OCI-LY1 (cell line): ENCODE results near the gene ORAI3.

Experiments used
- EZH2 ChIP-seq: fragments of 200-600 bp; sonication (generic), shearing (Covaris generic); IDR thresholded peaks from 2 replicates; pipeline ENCODE4 v1.8.0; 2017; ENCODE audit warnings: borderline replicate concordance, mixed run types, mild to moderate bottlenecking, antibody characterized with exemption, low read length, moderate library complexity, mixed read lengths
- TF ChIP-seq, protein P1 (sequence below): fragments of 200-600 bp; sonication (generic), shearing (Covaris generic); IDR thresholded peaks from 2 replicates; pipeline ENCODE4 v1.5.1; 2017; ENCODE audit warnings: mild to moderate bottlenecking, antibody characterized with exemption, low read length, moderate library complexity, mixed read lengths

DNA sequence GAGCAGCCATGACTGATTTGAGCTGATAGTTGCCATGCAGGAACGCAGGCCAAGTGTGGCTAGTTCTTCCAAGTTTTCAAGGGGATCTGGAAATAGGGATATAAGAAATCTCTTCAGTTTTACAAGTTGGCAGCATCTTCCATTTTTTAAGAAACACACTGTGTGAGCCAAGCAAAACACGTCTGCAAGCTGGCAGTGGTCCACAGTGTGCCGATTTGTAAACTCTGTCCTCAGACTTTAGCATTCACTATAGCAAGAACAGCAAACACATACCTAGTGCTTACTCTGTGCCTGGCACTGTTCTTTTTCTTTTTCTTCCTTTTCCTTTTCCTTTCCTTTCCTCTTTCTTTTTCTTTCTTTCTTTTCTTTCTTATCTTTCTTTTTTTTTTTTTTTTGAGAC, 2.9 kb downstream of the ORAI3 start:
- no peak for TF ChIP-seq EZH2
- TF ChIP-seq, protein P1, sequence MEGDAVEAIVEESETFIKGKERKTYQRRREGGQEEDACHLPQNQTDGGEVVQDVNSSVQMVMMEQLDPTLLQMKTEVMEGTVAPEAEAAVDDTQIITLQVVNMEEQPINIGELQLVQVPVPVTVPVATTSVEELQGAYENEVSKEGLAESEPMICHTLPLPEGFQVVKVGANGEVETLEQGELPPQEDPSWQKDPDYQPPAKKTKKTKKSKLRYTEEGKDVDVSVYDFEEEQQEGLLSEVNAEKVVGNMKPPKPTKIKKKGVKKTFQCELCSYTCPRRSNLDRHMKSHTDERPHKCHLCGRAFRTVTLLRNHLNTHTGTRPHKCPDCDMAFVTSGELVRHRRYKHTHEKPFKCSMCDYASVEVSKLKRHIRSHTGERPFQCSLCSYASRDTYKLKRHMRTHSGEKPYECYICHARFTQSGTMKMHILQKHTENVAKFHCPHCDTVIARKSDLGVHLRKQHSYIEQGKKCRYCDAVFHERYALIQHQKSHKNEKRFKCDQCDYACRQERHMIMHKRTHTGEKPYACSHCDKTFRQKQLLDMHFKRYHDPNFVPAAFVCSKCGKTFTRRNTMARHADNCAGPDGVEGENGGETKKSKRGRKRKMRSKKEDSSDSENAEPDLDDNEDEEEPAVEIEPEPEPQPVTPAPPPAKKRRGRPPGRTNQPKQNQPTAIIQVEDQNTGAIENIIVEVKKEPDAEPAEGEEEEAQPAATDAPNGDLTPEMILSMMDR: no peak
